Suppressor macrophage (primary cell): ENCODE measurements around the gene EPB41.

ENCODE experiments used
- DNase-seq, 4 experiments: peaks; one replicate each; pipeline ENCODE4 v3.0.0-alpha.2; 2020 to 2022
- total RNA-seq, 17 experiments: gene quantifications; one replicate each; lab custom pipeline; 2026; ENCODE audit warnings: mixed read lengths in 6 of 17, inconsistent platforms in 3 of 17; lab: John Stamatoyannopoulos, UW

Gene EPB41
- 30.8 to 105 (median 71.0) reads per million in 17 experiments for total RNA-seq

DNA sequence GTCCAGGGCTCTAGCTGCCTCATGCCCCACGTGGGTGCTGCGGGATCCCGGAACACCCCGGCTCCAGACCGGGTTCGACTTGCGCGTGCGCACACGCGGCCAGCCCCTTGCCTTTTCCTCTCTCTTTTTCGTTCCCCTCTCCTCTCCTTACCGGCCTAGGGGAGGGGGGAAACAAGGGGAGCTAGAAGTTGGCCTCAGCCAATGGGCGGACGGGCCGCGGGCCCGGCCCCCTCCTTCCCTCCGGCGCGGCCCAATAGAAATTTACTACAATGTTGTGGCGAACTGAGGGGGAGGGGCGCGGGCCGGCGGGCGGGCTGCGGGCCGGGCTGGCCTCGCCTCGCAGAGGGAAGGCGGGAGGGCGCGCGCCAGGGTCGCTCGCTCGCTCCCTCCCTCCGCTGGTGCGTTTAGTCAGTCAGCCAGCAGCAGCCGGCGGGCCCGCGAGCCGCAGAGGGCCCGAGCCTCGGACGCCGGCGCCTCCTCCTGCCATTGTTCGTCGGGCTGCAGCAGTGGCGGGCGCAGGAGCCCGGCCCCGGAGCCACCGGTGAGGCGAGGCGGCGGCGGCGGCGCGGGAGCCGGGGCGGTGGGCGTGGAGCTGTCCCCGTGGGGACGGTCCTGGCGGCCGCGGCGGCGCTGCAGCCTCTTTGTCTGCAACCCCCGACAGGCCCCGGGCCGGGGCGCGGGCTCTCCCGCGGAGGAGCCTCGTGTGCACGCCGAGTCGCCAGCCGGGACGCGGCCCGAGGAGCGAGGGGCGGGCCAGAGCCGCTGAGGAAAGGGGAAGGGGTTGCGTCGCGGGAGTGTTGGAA, at the start of gene EPB41:
TSS of gene EPB41 (plus strand) at position 342 of the 803 bp plus-strand sequence. CDS start 72,869 bp downstream, outside the sequence.
- peak; percentile 82 to 91 (median 87) for DNase-seq

DNA sequence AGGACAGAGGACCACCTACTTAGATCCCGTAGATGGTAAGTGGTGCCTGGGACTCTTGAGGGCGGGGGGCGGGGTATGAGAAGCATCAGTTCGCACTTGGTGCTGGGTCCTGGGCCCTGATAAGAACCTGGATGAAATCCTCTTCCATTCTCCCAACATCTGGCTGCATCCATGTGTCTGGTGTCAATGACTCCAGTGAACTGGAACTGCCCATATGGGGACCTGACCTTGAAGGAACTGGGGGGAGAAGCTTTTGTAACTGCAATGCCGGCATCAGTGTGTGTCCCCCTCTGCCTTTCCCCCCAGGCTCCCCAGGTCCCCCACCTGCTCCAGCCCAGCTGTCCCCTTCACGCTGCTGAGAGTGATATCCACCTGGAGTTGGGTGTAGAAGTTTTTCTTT, 49.7 kb upstream of the EPB41 start:
- DNase-seq = no peak

DNA sequence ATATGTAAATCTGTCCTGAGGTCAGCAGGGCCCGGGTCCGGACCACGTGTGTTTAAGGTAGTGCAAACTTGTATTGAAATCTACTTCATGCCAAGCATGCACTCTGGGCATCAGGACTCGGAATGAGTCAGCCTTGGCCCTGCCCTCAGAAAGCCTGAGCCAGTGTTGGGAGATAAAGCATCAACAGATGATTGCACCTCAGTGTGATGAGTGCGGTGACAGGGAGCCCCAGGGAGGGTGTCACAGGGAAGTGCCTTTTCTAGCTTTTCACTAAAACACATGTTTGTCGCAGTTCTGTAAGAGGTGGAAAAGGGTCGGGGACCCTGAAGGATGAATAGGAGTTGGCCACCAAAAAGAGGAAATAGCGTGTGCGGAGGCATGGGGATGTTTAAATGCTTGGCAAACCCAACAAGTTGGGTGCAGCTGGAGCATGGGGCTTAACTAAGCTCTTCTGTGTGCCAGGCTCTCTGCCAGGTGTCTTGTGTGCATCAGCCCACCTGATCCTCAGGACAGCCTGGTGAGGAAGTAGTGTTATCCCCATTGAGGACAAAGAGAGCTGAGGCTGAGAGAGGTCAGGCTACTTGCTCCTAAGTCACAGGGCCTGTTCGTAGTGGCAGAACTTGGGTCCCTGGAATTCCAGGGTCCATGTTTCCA, 48.2 kb upstream of the EPB41 start:
- no peak for DNase-seq

DNA sequence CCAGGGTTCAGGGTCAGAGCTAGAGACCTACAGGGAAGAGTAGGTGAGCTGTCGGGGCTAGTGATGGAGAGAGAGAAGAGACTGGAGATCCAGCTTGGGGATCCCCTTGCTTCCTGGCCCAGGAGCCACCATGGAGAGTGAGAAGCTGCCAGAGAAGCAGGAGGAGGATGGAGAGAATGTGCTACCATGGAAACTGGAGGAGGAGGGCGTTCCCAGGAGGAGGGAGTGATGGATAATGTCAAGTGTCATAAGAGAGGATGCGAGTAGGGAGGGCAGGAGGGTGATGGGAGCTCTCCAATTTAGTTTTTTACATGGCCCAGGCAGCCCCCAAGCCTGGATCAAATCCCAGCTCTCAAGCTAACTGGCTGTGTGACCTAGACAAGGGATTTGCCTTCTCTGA, 46.5 kb upstream of the EPB41 start:
- no peak for DNase-seq

DNA sequence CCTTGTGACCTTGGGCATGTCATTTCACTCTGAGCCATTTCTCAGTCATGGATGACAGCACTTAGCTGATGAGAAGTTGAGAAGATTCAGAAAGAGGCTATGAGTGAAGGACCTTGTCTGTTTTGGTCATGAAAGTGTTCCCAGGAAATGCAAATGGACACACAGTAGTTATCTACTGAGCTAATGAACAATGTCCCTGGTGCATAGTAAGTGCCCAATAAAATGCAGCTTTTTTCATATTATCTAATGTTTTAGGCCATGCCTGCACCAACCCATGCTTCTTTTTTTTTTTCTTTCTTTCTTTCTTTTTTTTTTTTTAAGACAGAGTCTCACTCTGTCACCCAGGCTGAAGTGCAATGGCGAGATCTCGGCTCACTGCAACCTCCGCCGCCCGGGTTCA, 44.4 kb upstream of the EPB41 start:
- DNase-seq = no peak

DNA sequence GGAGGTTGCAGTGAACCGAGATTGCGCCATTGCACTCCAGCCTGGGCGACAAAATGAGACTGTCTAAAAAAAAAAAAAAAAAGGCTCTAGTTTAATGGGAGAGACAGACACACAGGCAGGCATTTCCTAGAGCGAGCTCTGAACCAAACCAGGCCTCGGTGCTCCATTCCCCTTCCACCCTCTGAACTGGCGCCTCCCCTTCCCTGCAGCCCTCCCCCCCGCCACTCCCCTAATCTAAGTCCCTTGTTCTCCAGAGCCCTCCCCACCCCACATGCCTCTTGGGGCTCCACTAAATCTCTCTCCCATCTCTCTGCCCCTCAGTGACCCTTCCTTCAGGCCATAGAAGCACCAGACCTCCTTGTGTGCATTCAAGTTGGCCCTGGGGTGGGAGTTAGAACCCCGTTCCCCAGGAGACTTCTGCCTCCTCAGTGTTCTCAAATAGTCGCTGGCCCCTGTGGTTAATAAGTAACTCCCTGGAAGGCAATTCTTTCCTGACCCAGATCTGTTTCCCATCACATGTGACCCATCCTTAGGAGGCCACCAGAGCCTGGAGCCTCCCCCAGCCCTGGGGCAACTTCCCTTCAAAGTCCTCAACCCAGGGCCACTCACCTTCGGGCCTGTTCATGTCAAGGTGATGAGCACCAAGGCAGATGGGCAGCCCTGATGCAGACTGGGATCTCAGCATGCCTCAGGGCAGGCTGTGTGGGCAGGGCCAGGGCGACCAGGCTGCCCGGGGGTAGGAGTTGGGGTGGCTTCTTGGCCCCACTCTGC, 42.6 kb upstream of the EPB41 start:
- no peak for DNase-seq

DNA sequence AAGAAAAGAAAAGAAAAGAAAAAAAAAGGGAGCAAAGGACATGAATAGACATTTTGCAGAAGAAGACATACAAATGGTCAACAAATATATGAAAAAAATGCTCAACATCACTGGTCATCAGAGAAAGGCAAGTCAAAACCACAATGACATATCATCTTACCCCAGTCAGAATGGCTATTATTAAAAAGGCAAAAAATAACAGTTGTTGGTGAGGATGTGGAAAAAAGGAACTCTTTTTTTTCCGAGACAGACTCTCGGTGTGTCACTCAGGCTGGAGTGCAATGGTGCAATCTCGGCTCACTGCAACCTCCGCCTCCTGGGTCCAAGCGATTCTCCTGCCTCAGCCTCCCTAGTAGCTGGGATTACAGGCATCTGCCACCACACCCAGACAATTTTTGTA, 39.2 kb upstream of the EPB41 start:
- DNase-seq = peak; percentile 45 to 86 (median 64)

DNA sequence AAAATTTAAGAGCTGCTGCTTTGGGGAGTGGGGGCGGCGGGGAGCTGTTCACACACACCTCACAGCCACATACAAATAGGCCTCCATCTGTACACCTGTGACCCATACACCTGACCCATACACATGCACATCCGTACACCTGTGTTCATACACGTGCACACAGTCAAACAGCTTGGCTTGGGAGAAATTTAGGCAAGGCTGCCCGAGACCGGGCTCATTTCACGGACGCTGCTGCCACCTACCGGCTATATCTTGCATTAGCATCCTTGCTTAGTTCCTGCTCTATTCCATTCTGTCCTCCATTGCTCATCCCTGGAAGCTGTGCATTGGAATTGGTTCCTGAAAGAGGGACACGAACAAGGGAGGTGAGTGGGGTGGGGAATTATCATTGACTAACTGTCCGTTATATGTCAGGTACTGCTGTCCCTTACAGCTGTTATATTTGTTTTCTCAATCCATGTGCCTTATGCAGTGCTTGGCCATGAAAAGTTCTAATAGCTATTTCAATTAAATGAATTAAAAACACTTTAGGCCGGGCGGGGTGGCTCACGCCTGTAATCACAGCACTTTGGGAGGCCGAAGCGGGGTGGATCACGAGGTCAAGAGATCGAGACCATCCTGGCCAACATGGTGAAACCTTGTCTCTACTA, 37.1 kb upstream of the EPB41 start:
- DNase-seq = peak; percentile 79 to 90 (median 88)

DNA sequence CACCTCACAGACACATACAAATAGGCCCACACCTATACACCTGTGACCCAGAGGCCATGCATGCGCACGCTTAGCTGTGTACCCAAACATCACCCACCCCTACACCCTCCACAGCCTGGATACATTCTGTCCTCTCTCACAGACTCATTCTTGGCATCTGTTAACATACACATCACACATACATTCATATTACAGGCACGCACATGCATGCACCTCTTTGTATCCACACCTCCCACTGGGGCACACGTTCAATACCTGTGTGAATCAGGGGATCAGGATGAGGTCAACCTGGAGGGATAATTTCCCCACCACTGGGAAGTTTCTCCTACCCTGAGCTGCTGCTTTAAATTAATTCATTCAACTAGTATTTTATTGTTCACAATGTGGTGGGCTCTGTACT, 35.6 kb upstream of the EPB41 start:
- DNase-seq = no peak

DNA sequence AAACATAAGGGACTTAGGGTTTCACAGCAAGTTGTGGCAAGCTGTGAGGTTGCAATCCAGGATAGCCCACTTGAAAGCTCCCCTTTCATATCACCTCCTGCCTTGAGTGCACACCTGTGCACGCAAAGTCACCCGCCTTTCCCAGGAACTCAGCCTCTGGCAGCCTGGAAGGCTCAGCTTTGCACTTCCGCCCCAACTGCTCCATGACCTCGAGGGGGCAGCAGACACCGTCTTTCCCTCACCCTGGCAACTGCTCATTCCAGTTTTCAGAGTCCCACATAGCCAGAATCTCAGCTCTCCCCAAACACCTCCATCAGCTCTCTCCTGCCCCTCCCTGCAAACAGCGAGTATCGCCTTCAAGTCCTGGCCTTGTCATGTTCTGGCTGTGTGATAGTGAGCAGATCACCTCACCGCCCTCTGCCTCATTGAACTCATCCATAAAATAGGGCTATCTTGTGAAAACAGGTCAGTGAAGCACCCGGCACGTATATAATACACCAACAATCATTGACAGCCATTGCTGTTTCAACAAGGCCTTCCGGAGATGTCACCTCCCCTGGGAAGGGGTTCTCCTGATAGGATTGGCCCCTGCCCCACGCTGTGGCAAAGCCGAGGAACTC, 32.2 kb upstream of the EPB41 start:
- DNase-seq = peak; percentile 81 to 90 (median 86)

DNA sequence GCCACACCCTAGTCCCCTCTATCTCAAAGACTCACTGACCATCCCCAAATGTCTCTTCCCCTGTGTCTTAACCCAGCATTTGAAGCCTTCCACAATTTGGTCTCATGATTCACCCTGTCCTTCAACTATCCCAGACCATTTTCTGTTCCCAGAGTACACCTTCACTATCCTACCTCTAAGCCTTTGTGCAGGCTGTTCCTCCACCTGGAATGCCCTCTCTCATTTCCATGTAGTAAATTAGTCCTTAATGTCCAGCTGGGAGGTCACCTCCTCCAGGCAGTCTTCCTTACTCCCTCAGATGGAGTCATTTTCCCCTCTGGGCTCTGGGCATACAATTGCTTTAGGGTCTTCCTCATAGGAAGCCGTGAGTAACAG, 31.1 kb upstream of the EPB41 start:
- DNase-seq = no peak

DNA sequence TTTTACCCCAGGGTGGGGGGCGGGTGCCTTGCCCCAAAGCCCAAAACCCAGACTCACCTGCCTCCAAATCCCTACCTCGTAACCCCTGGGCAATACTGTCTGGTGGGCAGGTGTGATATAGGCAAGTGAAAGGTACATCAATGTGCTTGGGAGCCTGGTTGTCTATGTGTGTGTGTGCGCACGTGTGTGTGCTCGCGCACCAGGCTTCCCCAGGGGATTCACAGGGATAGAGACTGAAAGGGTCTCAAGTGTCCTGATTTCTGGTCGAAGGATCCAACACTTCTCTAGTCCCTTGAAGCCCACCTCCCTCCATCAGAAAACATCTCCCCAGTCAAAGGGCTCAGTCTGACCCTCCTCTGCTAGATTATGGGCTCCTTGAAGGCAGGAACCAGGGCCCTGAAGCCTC, 28.9 kb upstream of the EPB41 start:
- no peak for DNase-seq

DNA sequence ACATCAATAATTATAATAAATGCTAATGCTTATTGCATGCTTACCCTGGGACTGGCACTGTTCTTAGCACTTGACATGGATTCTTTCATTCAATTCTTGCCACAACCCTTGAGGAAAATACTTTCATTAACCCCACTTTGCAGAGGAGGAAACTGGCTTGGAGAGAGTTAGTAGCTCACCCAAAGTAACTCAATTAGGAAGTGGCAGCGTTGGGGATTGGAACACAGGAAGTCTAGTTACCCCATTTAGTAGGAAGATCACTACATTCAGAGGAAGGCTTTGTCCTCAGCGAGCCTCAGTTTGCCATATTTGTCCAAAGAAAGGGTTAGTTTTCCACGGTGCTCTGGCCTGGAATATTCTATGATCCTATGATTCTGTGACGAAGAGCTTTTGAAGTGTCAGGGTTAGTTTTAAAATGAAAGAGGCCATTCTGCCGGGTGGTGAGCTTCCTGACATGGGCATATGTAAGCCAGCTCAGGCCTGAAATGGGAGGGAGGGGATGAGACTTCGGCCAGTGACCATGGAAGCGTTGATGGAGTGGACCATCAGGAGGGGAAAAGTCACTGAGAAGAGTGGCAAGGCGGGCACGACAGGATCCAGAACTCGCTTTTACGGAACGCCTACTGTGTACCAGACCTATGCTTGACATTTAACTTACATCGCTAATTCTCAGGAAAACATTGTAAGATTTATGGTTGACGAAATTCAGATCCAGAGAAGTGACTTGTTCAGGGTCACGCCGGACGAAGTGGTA, 28.2 kb upstream of the EPB41 start:
- peak; percentile 43 to 69 (median 57) for DNase-seq

DNA sequence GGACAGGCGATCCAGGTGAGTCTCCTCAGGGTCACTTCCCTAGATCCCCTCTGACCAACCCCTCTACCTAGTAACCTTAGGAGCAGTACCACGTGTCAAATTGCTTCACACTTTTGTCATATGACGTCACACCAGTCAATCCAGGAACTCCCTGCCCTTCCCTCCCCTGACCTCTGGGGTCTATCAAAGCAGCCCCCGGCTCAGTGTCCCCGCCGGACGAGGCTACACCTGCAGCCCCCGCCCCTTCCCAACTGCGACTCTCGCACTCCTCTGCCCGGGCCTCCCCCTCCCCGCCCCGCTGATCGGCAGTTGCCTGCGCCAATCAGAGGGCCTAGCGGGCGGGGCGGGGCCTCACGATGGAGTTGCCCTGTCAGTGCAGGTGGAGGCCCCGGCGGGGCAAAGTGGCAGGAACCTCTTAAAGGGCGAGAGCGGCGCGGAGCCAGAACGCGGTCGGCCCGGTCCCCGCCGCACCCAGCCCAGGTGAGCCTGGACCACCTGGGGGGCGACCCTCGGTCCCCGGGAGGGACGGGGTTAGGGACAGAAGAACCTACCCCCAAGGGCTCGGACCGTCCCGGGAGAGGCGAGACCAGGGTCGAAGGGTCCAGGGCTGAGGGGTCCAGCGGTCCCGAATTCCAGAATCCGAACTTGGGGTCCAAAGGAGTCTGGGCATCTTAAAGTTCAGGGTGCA, 27.5 kb upstream of the EPB41 start:
- DNase-seq = peak; percentile 82 to 93 (median 90)

DNA sequence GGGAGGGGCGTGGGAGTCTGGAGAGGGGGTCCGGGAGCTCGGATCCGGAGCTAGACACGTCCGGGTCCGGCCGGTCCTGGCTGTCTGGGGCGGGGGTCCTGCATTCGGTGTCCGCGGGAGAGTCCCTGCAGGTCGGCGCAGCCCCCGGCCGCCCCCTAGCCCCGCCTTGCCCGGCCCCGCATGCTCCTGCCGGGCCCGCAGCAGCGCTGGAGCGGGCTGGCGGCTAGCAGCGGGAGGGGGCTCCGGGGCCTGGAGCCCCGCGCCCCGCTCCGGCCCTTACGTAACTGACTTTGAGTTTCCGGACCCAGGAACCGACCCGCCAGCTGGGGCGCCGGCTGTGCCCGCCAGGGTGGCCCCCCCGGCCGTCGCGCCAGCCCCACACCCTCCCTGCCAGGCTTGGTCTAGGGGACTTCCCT, 26.9 kb upstream of the EPB41 start:
- peak; percentile 13 to 54 (median 39) for DNase-seq

DNA sequence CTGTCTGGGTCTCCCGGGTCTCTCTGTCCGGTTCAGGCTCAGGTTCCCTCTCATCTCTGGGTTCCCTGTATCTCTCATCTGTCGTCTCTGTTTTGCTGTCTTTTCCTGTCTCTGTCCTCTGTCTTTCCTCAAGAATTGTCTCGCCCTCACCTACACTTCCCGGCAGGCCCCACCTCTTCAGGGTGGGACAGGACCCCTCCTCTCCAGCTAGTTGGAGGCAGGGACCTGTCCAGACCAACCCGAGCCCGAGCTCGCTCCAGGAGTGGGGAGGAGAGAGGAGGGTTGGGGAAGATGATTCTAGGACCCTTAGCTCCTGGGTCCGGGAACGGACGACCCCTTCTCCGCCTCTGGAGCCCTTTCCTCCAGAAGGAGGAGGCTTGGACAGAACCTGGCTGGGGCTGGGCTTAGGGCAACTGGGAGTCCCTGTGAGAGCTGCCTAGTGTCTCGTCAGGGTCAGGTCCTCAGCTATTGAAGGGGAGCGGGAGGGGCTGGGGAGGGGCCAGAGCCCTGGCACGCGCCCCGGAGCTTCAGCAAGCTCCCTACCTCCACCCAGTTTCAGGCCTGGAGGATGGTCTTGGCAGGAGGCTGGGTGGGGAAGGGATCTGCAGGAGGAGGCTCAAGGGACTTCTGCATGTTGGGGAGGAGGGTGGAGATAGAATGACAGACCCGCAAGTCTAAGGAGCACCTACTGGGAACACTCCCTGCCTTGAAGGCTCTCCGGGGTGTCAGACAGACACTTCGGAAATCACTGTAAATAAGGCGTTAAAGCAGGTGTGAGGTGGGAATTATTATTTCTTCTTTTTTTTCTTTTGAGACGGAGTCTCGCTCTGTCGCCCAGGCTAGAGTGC, 26.3 kb upstream of the EPB41 start:
- no peak for DNase-seq

DNA sequence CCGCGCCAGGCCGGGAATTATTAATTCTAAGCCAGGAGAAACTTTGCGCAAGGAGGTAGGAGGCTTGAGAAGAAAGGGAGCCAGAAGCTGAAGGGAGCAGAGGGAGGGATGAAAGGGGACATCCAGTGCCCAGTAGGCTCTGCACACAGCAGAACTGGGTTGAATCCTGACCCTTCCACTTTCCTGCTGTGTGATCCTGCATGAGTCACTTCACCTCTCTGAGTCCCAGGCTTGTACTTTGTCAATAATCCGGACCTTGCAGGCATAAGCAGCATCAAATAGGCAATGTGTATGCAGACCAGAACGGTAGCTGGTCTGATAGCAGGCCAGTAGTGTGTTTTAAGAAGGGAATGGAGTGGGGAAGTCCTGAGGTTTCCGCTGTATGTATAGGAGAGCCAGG, 25.5 kb upstream of the EPB41 start:
- DNase-seq = no peak

DNA sequence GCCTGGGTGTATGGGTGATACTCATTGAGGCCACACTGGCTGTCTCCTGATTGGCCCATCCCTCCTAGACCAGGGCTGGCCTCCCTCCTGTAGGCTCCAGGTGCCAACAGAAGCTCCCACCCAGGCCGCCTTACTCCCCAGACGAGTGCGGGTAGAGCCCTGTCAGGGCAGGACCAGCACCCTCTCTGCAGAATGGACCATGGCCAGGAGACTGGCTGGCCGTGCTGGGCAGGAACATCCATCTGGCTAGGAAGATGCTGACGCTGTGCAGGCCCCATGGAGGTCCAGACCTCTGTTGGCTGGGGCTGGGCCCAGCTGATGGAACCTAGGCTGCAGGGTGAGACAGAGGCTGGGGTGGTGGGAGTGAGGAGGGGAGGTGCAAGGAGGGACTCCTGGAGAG, 25.0 kb upstream of the EPB41 start:
- DNase-seq = no peak

DNA sequence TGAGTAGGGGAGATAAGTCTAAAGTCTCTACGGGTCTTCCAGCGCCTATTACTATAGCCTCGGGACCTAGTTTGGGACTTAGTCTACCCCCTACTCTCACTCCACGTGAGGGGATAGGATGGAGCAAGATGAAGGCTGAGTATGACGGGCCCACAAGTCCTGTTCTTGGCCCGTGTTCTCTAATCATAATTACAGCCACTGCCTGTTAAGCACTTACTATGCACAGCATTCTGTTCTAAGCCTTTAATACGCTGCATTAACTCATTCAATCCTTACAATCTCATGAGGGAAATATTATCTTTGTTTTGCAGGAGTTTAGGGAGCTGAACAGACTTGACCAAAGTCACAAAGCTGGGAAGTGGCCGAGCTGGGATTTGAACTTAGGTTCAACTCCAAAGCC, 23.9 kb upstream of the EPB41 start:
- DNase-seq = no peak

DNA sequence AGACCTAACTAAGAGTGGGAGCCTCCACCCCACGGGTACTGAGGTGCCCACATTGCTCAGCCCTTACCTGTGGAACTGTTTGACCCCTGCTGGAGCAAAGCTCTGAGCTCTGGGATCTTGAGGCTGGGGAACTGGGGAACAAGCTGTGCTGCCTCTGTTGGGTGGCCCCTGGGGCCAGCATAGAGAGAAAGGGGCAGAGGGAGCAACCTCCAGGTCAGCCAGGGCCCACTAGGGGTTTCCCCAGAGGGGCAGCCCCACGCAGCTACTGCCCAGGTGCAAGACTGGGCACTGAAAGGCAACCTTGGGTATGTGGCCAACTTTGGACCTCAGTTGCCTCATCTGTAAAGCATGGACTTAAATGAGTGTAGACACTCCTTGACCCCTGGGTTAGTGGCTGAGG, 23.5 kb upstream of the EPB41 start:
- DNase-seq = no peak
